Spleen (tissue), 7 donors: ENCODE data around the gene EXTL1.

ENCODE experiments used
- POLR2A ChIP-seq, 3 donors: fragments of 450-650 bp; IDR thresholded peaks; one replicate each; pipeline ENCODE4 v1.5.1; 2017; ENCODE audit warnings: antibody characterized with exemption in 3 of 3, mild to moderate bottlenecking in 1 of 3
- TF ChIP-seq, protein P1 (sequence below), 11 experiments: fragments of 200-600 bp in 7 of 11; fragments of 450-650 bp in 4 of 11; sonication (generic) in 4 of 11; IDR thresholded peaks in 8 of 11; conservative IDR thresholded peaks in 3 of 11; 1 replicate in 7 of 11; 2 replicates in 4 of 11; pipeline versions ENCODE4 v1.4.0 to v1.8.0; 2016 to 2021; ENCODE audit warnings: antibody characterized with exemption in 11 of 11, inconsistent platforms in 4 of 11, mild to moderate bottlenecking in 1 of 11
- donor health status: DM: no; HTN: no; CAD: no; lungs with moderate emphysema.
- donor health status: DM: no; HTN: no; CAD: no.
- donor health status: DM: no; HTN: no; CAD: no.

DNA sequence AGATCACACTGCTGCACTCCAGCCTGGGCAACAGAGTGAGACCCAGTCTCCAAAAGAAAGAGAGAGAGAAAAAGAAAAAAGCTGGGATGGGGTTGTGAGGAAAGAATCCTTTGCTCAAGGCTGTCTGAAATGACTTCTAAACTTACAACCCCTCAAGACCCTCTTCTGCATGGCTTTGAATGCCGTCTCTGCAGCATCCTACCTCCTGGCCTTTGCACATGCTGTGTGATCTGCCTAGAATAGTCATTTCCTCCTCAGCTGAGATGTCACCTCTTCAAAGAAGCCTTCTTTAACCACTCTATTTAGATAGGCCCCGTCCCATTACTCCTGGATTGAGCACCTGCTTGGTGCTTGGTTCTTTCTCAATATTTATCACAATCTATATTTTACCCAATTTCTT lies 63.3 kb downstream of the EXTL1 start:
- TF ChIP-seq, protein P1, sequence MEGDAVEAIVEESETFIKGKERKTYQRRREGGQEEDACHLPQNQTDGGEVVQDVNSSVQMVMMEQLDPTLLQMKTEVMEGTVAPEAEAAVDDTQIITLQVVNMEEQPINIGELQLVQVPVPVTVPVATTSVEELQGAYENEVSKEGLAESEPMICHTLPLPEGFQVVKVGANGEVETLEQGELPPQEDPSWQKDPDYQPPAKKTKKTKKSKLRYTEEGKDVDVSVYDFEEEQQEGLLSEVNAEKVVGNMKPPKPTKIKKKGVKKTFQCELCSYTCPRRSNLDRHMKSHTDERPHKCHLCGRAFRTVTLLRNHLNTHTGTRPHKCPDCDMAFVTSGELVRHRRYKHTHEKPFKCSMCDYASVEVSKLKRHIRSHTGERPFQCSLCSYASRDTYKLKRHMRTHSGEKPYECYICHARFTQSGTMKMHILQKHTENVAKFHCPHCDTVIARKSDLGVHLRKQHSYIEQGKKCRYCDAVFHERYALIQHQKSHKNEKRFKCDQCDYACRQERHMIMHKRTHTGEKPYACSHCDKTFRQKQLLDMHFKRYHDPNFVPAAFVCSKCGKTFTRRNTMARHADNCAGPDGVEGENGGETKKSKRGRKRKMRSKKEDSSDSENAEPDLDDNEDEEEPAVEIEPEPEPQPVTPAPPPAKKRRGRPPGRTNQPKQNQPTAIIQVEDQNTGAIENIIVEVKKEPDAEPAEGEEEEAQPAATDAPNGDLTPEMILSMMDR (IDR thresholded peaks at IDR 0.05 in 8 of 11, conservative IDR thresholded peaks at IDR 0.05 in 3 of 11), result no peak
- no peak for TF ChIP-seq POLR2A (IDR thresholded peaks at IDR 0.05)
